Peyer's patch (tissue), 4 donors: ENCODE data around the gene OVOL3. TPM values are rescaled to one million over a fixed set of nuclear protein-coding genes. Genes with fewer than 3 reads are reported as not detected.
"Not testable (repeated sequence)": the region's sequence is repeated elsewhere in the genome, so short reads cannot be mapped to it uniquely, and the experiment has no call there.

Experiments used
- DNase-seq, 3 donors: peaks; one replicate each; pipeline ENCODE4 v3.0.0-alpha.2; 2017 to 2019
- H3K27ac ChIP-seq, 4 donors: fragments of 200-600 bp; sonication (generic); one replicate each; pipeline ENCODE4 v1.5.1; 2016 to 2019
- H3K27me3 ChIP-seq, 2 donors: fragments of 200-600 bp; sonication (generic); one replicate each; pipeline ENCODE4 v1.5.1; 2019
- H3K36me3 ChIP-seq, 3 donors: fragments of 200-600 bp; sonication (generic); one replicate each; pipeline ENCODE4 v1.5.1; 2016 to 2019
- H3K4me1 ChIP-seq, 4 donors: fragments of 200-600 bp; sonication (generic); one replicate each; pipeline ENCODE4 v1.5.1; 2016 to 2019
- H3K4me3 ChIP-seq, 4 donors: fragments of 200-600 bp; sonication (generic); 1 replicate in 3 of 4; 2 replicates in 1 of 4; pipeline ENCODE4 v1.5.1; 2016 to 2019; ENCODE audit warnings: mild to moderate bottlenecking in 1 of 4
- H3K9me3 ChIP-seq, 4 donors: fragments of 200-600 bp; sonication (generic); one replicate each; pipeline ENCODE4 v1.5.1; 2016 to 2019; ENCODE audit warnings: mild to moderate bottlenecking in 1 of 4
- POLR2A ChIP-seq, 2 donors: fragments of 450-650 bp; IDR thresholded peaks; one replicate each; pipeline ENCODE4 v1.5.1; 2017; ENCODE audit warnings: antibody characterized with exemption in 2 of 2, mild to moderate bottlenecking in 2 of 2, moderate library complexity in 2 of 2
- total RNA-seq, 4 donors: library from RNA; depleted of rRNA; stranded (reverse); fragments of >200 nt; gene quantifications; one replicate each; pipeline ENCODE4 v1.1.0, GENCODE V29; 2016
- TF ChIP-seq, protein P1 (sequence below), 6 experiments: fragments of 450-650 bp in 4 of 6; fragments of 200-600 bp in 2 of 6; sonication (generic) in 1 of 6; IDR thresholded peaks; one replicate each; pipeline ENCODE4 v1.5.1; 2017 to 2019; ENCODE audit warnings: antibody characterized with exemption in 6 of 6, mild to moderate bottlenecking in 3 of 6, moderate library complexity in 1 of 6

Gene OVOL3
- not detected for total RNA-seq

DNA sequence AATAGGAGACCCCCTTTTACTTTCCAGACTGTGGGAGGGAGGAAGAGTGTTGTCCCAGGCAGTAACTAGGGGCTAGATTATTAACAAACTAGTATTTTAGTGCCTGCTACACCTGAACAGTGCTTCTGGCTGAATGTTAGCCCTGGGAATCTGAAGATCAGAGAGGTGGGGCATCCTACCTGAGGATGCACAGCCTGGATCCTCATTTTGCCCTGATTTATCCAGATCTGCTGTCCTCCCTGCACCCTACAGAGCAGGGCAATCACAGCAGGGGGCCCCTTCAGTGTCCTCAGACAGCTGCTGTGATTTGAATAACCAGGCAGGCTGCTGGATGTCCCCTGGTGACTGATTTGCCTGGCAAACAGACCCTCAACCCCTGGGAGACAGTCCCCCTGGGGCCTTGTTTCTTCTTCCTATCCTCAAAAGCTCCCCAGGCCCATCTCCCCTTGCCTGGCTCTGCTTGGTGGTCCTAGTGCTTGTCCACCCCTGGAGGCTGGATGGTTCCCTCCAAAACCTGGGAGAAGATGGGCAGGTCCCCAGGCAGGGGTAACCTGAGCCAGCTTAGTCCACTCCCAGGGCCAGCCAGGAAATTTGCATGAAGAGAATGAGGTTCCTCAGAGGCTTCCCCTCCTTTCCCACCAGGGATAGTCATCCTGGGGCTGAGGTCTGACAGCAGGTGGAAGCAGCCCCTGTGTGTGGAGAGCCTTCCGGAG is at the start of gene OVOL3:
OVOL3 (plus strand) TSS at position 657 of the 713 bp plus-strand sequence. CDS start 60 bp downstream, outside the sequence.
- no peak for DNase-seq
- Histone ChIP-seq H3K27me3 (no peaks in the 10 kb centered on the region), H3K36me3 (peaks cover 0 to 13% (median 0%) of the 10 kb centered on the region in 3 donors)

DNA sequence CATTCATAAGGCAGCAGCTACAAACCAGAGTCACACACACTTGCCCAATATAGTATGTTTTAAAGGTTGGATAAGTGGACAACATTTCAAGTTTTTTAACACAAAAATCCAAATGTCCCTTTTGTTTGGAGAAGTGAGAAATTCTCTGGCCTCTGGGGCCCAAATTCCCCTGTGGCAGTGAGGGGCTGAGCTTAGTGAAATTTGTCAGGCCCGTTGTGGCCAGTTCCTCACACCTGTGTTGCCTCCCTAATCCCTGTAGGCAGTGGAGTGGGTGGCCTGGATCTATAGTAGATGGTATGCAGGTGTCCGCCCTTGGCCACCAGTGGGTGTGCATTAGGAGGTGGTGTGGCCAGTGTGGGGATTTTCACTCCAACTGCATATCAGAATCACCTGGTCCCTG is 49.6 kb upstream of the OVOL3 start:
- Histone ChIP-seq H3K27me3 (no peaks in the 10 kb centered on the region), H3K4me1 (peaks cover 0 to 9% (median 0%) of the 10 kb centered on the region in 4 donors), H3K36me3 (no peaks in the 10 kb centered on the region), H3K4me3 (no peak overlapping the region), H3K27ac (no peak overlapping the region), H3K9me3 (no peaks in the 10 kb centered on the region)
- TF ChIP-seq, protein P1, sequence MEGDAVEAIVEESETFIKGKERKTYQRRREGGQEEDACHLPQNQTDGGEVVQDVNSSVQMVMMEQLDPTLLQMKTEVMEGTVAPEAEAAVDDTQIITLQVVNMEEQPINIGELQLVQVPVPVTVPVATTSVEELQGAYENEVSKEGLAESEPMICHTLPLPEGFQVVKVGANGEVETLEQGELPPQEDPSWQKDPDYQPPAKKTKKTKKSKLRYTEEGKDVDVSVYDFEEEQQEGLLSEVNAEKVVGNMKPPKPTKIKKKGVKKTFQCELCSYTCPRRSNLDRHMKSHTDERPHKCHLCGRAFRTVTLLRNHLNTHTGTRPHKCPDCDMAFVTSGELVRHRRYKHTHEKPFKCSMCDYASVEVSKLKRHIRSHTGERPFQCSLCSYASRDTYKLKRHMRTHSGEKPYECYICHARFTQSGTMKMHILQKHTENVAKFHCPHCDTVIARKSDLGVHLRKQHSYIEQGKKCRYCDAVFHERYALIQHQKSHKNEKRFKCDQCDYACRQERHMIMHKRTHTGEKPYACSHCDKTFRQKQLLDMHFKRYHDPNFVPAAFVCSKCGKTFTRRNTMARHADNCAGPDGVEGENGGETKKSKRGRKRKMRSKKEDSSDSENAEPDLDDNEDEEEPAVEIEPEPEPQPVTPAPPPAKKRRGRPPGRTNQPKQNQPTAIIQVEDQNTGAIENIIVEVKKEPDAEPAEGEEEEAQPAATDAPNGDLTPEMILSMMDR (IDR thresholded peaks at IDR 0.05) = no peak
- no peak for DNase-seq

More for the DNA sequence above, at the start of gene OVOL3:
- Histone ChIP-seq H3K4me3 (no peak within 1 kb of the TSS), H3K9me3 (no peaks in the 10 kb centered on the region), H3K27ac (no peak within 1 kb of the TSS), H3K4me1 (peaks cover 0 to 11% (median 9%) of the 10 kb centered on the region in 4 donors)
- TF ChIP-seq POLR2A (IDR thresholded peaks at IDR 0.05) = no peak
- TF ChIP-seq, protein P1 (IDR thresholded peaks at IDR 0.05) = no peak

DNA sequence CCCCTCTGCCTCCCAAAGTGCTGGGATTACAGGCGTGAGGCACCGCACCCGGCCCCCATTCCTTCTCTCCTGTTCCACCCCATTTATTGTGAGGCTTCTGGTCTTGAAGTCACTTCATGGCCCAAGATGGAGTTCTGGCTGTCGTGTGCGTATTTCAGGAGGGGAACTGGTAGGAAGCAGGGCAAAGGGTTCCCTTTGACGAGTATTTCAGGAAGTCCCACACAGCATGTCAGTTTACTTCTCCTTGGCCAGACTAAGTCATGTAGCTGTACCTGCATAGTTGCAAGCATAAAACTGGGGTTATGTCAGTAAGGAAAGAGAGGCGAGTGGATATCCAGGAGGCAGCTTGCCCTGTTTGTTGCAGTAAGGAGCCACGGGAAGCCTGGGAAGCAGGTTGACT is 46.1 kb upstream of the OVOL3 start:
- Histone ChIP-seq H3K27ac (no peak overlapping the region), H3K36me3 (no peaks in the 10 kb centered on the region), H3K4me1 (no peaks in the 10 kb centered on the region), H3K27me3 (no peaks in the 10 kb centered on the region), H3K4me3 (no peak overlapping the region), H3K9me3 (no peaks in the 10 kb centered on the region)
- TF ChIP-seq, protein P1 (IDR thresholded peaks at IDR 0.05) = no peak
- no peak for TF ChIP-seq POLR2A (IDR thresholded peaks at IDR 0.05)
- no peak for DNase-seq

DNA sequence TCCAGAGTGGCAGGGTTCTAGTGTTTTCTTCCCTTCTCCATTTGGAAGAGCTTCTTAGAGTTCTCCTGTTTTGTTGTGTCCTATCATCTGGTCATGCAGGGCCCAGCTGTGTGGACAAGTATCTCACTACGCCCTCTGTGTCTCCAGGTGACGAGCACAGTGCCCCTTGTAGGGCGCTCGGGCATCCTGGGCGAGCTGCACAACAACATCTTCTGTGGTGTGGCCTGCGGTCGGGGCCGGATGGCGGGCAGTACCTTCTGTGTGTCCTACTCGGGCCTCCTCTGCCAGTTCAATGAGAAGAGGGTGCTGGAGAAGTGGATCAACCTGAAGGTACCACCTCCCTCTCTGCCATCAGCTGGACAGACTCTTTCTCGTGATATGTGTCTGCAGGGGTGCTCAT is 43.3 kb upstream of the OVOL3 start:
- Histone ChIP-seq H3K27me3 (no peaks in the 10 kb centered on the region), H3K27ac (no peak overlapping the region), H3K4me1 (no peaks in the 10 kb centered on the region), H3K36me3 (no peaks in the 10 kb centered on the region), H3K9me3 (no peaks in the 10 kb centered on the region), H3K4me3 (no peak overlapping the region)
- TF ChIP-seq, protein P1 (IDR thresholded peaks at IDR 0.05) = no peak
- TF ChIP-seq POLR2A (IDR thresholded peaks at IDR 0.05) = no peak
- no peak for DNase-seq

DNA sequence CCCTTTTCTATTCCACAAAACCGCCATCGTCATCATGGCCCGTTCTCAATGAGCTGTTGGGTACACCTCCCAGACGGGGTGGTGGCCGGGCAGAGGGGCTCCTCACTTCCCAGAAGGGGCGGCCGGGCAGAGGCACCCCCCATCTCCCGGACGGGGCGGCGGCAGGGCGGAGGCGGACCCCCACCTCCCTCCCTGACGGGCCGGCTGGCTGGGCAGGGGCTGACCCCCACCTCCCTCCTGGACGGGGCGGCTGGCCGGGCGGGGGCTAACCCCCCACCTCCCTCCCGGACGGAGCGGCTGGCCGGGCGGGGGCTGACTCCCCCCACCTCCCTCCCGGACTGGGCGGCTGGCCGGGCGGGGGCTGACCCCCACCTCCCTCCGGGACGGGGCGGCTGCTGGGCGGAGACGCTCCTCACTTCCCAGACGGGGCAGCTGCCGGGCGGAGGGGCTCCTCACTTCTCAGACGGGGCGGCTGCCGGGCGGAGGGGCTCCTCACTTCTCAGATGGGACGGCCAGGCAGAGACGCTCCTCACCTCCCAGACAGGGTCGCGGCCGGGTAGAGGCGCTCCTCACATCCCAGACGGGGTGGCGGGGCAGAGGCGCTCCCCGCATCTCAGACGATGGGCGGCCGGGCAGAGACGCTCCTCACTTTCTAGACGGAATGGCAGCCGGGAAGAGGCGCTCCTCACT is 42.0 kb upstream of the OVOL3 start:
- not testable (repeated sequence) for H3K4me3 ChIP-seq, DNase-seq, H3K36me3 ChIP-seq, H3K27me3 ChIP-seq, H3K27ac ChIP-seq, H3K9me3 ChIP-seq, H3K4me1 ChIP-seq

DNA sequence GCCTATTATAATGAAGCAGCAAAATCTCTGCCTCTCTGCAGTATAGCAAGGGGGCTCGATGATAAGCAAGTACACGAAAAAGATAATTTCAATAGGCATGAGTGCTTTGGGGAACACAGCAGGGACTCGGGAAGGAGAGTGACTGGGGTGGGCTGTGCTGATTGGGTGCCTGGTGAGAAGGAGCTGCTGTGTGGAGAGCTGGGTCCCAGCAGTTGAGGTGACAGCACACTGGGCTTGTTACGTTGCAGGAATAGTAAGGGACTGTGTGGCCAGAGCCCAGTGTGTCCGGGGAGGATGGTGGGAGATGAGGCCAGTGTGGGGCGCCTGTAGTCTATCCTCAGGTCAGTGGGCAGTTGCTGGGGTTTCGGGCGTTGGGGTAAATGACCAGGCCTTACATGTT is 38.9 kb upstream of the OVOL3 start:
- no peak for DNase-seq
- no peak overlapping the region for H3K4me3 ChIP-seq
- H3K9me3 ChIP-seq = no peaks in the 10 kb centered on the region
- H3K36me3 ChIP-seq = no peaks in the 10 kb centered on the region
- H3K27me3 ChIP-seq = no peaks in the 10 kb centered on the region
- H3K4me1 ChIP-seq = no peaks in the 10 kb centered on the region
- TF ChIP-seq POLR2A (IDR thresholded peaks at IDR 0.05) = no peak
- TF ChIP-seq, protein P1 (IDR thresholded peaks at IDR 0.05) = no peak
- no peak overlapping the region for H3K27ac ChIP-seq
